H1 (cell line): Measurements from ENCODE around the gene AFG1L. TPM values are rescaled to one million over a fixed set of nuclear protein-coding genes. Genes with fewer than 3 reads are reported as not detected.
A peak's percentile ranks its signal among the peaks of the same experiment; 100 is the strongest.

Experiments
- CTCF ChIA-PET: fragments of 300-600 bp; sonication (Branson Sonifier 250); formaldehyde crosslinking; loops from one replicate; lab custom pipeline; 2021; ENCODE audit not compliant: partially characterized antibody; lab: Charles Lee
- POLR2A ChIA-PET: fragments of 300-600 bp; sonication (Branson Sonifier 250); formaldehyde crosslinking; loops from one replicate; lab custom pipeline; 2021; ENCODE audit warnings: inconsistent platforms; ENCODE audit not compliant: partially characterized antibody; lab: Charles Lee
- DNase-seq, 2 experiments: peaks; one replicate each; pipeline versions ENCODE4 v3.0.0 to v3.0.0-alpha.2; 2010 to 2022; ENCODE audit warnings: low spot score in 2 of 2, low read depth in 1 of 2, mixed read lengths in 1 of 2
- FAIRE-seq: peaks from 2 replicates; lab custom pipeline; 2011; peaks lifted over from hg19 to GRCh38; lab: Jason Lieb, UNC
- H2AFZ ChIP-seq: 2 replicates; pipeline ENCODE4 v1.8.1; 2012; ENCODE audit warnings: low read length, inconsistent platforms
- H2AK5ac ChIP-seq: 2 replicates; pipeline ENCODE4 v1.6.1; 2013; ENCODE audit warnings: low read depth, low read length
- H2BK120ac ChIP-seq: replicated peaks from 2 replicates; pipeline ENCODE3; 2013; ENCODE audit warnings: low read depth, low read length, inconsistent platforms
- H2BK12ac ChIP-seq: 2 replicates; pipeline ENCODE4 v1.6.1; 2013; ENCODE audit warnings: low read depth, low read length
- H2BK15ac ChIP-seq: 2 replicates; pipeline ENCODE4 v1.6.1; 2013; ENCODE audit warnings: low read length
- H2BK20ac ChIP-seq: 2 replicates; pipeline ENCODE4 v1.6.1; 2013; ENCODE audit warnings: low read length
- H2BK5ac ChIP-seq: 2 replicates; pipeline ENCODE4 v1.6.1; 2013; ENCODE audit warnings: low read depth, low read length
- H3K14ac ChIP-seq: 2 replicates; pipeline ENCODE4 v1.6.1; 2013; ENCODE audit warnings: inconsistent platforms; ENCODE audit not compliant: insufficient read length
- H3K18ac ChIP-seq: 2 replicates; pipeline ENCODE4 v1.6.1; 2013; ENCODE audit warnings: low read length; ENCODE audit errors: extremely low read depth
- H3K23ac ChIP-seq: 2 replicates; pipeline ENCODE4 v1.6.1; 2013; ENCODE audit warnings: inconsistent platforms; ENCODE audit not compliant: insufficient read length
- H3K23me2 ChIP-seq: 2 replicates; pipeline ENCODE4 v1.6.1; 2013; ENCODE audit warnings: low read depth, low read length
- H3K27ac ChIP-seq: 2 replicates; pipeline ENCODE4 v1.6.1; 2011; ENCODE audit warnings: low read depth, low read length, inconsistent platforms
- H3K27me3 ChIP-seq, 4 experiments: replicated peaks in 1 of 4; 1 replicate in 1 of 4; 2 replicates in 3 of 4; pipeline versions ENCODE4 v1.6.1 to v1.8.1; 2011 to 2013; ENCODE audit warnings: low read length in 3 of 4, mild to moderate bottlenecking in 3 of 4, inconsistent platforms in 2 of 4, mixed read lengths in 2 of 4, moderate library complexity in 1 of 4; ENCODE audit not compliant: control insufficient read depth in 3 of 4, insufficient read depth in 3 of 4; ENCODE audit errors: extremely low read depth in 1 of 4
- H3K36me3 ChIP-seq, 4 experiments: 2 replicates each; pipeline versions ENCODE4 v1.6.1 to v1.8.1; 2011 to 2013; ENCODE audit warnings: mild to moderate bottlenecking in 4 of 4, low read length in 3 of 4, moderate library complexity in 2 of 4, control low read depth in 1 of 4, inconsistent platforms in 1 of 4; ENCODE audit not compliant: insufficient read depth in 4 of 4, control insufficient read depth in 2 of 4
- H3K4ac ChIP-seq: replicated peaks from 2 replicates; pipeline ENCODE3; 2013; ENCODE audit warnings: low read length, low read depth, mixed read lengths, inconsistent platforms; ENCODE audit not compliant: insufficient read length
- H3K4me1 ChIP-seq, 4 experiments: replicated peaks in 1 of 4; 1 replicate in 1 of 4; 2 replicates in 3 of 4; pipeline versions ENCODE4 v1.6.1 to v1.8.1; 2011 to 2013; ENCODE audit warnings: low read length in 3 of 4, inconsistent platforms in 2 of 4, mixed read lengths in 1 of 4; ENCODE audit not compliant: insufficient read depth in 4 of 4, control insufficient read depth in 3 of 4
- H3K4me2 ChIP-seq, 2 experiments: 2 replicates each; pipeline versions ENCODE4 v1.6.1 to v1.8.1; 2011 to 2013; ENCODE audit warnings: low read depth in 2 of 2, low read length in 2 of 2, control low read depth in 1 of 2, inconsistent platforms in 1 of 2, mild to moderate bottlenecking in 1 of 2; ENCODE audit not compliant: insufficient read depth in 1 of 2
- H3K4me3 ChIP-seq, 4 experiments: fragments of 200-600, 300-600 bp in 1 of 4; sonication (generic), shearing (Covaris generic), sonication (Bioruptor Twin) in 1 of 4; 2 replicates each; pipeline versions ENCODE4 v1.5.1 to v1.8.1; 2011 to 2016; ENCODE audit warnings: low read length in 4 of 4, low read depth in 3 of 4, control low read depth in 2 of 4, inconsistent platforms in 2 of 4, mild to moderate bottlenecking in 2 of 4, mixed read lengths in 1 of 4, moderate library complexity in 1 of 4; ENCODE audit not compliant: insufficient read depth in 2 of 4; ENCODE audit errors: extremely low read depth in 1 of 4
- H3K56ac ChIP-seq: replicated peaks from 2 replicates; pipeline ENCODE3; 2013; ENCODE audit warnings: low read depth, mild to moderate bottlenecking, mixed read lengths, low read length, inconsistent platforms; ENCODE audit not compliant: insufficient read length
- H3K79me1 ChIP-seq: 2 replicates; pipeline ENCODE4 v1.6.1; 2013; ENCODE audit warnings: low read depth, low read length, control low read depth
- H3K79me2 ChIP-seq, 2 experiments: 2 replicates each; pipeline versions ENCODE4 v1.6.1 to v1.8.1; 2012 to 2013; ENCODE audit warnings: low read length in 2 of 2, mild to moderate bottlenecking in 2 of 2, inconsistent platforms in 1 of 2; ENCODE audit not compliant: insufficient read depth in 2 of 2, control insufficient read depth in 1 of 2
- H3K9ac ChIP-seq, 4 experiments: replicated peaks in 1 of 4; 1 replicate in 1 of 4; 2 replicates in 3 of 4; pipeline versions ENCODE4 v1.6.1 to v1.8.1; 2011 to 2013; ENCODE audit warnings: low read depth in 3 of 4, low read length in 3 of 4, control low read depth in 2 of 4, mild to moderate bottlenecking in 2 of 4, moderate library complexity in 2 of 4, inconsistent platforms in 1 of 4; ENCODE audit errors: extremely low read depth in 1 of 4
- H3K9me3 ChIP-seq, 2 experiments: 2 replicates each; pipeline versions ENCODE4 v1.6.1 to v1.8.1; 2012 to 2013; ENCODE audit warnings: mild to moderate bottlenecking in 2 of 2, moderate library complexity in 2 of 2, control low read depth in 1 of 2, inconsistent platforms in 1 of 2, low read depth in 1 of 2, low read length in 1 of 2, mixed read lengths in 1 of 2; ENCODE audit not compliant: insufficient read depth in 2 of 2
- H4K20me1 ChIP-seq, 2 experiments: replicated peaks in 1 of 2; 2 replicates each; pipeline versions ENCODE3 to v1.8.1; 2011 to 2013; ENCODE audit warnings: inconsistent platforms in 2 of 2, low read length in 2 of 2, mild to moderate bottlenecking in 1 of 2; ENCODE audit not compliant: insufficient read depth in 2 of 2, control insufficient read depth in 1 of 2
- H4K5ac ChIP-seq: 2 replicates; pipeline ENCODE4 v1.6.1; 2013; ENCODE audit warnings: low read length, low read depth, mixed read lengths, inconsistent platforms; ENCODE audit not compliant: insufficient read length
- H4K8ac ChIP-seq: 2 replicates; pipeline ENCODE4 v1.8.0; 2013; ENCODE audit warnings: mild to moderate bottlenecking, moderate library complexity, low read length, inconsistent platforms; ENCODE audit not compliant: insufficient read depth; ENCODE audit errors: extremely low read depth
- H4K91ac ChIP-seq: replicated peaks from 2 replicates; pipeline ENCODE3; 2013; ENCODE audit warnings: low read length, mixed read lengths, inconsistent platforms; ENCODE audit not compliant: insufficient read length
- BRCA1 ChIP-seq: IDR thresholded peaks from 2 replicates; pipeline ENCODE4 v1.6.1; 2012; ENCODE audit warnings: low read depth, low read length, improper control_type of control experiment
- EZH2 ChIP-seq: fragments of 200-600 bp; sonication (generic); IDR thresholded peaks from 2 replicates; pipeline ENCODE4 v1.7.1; 2012; ENCODE audit warnings: low read depth, mild to moderate bottlenecking, moderate library complexity, low read length, inconsistent platforms; ENCODE audit not compliant: severe bottlenecking
- GABPA ChIP-seq: IDR thresholded peaks from 2 replicates; pipeline ENCODE4 v1.6.1; 2011; ENCODE audit warnings: mild to moderate bottlenecking, low read length, moderate library complexity, borderline replicate concordance; ENCODE audit not compliant: insufficient read depth
- JUN ChIP-seq: IDR thresholded peaks from 2 replicates; pipeline ENCODE4 v1.6.1; 2011; ENCODE audit warnings: low read depth, mild to moderate bottlenecking, improper control_type of control experiment, low read length
- PHF8 ChIP-seq: fragments of 200-600 bp; sonication (generic); conservative IDR thresholded peaks from 2 replicates; pipeline ENCODE4 v1.7.1; 2012; ENCODE audit warnings: low read depth, mild to moderate bottlenecking, inconsistent platforms, low read length, moderate library complexity
- SIX5 ChIP-seq: IDR thresholded peaks from 2 replicates; pipeline ENCODE4 v1.6.1; 2011; ENCODE audit warnings: mild to moderate bottlenecking, low read depth, low read length
- SP2 ChIP-seq: IDR thresholded peaks from 2 replicates; pipeline ENCODE4 v1.6.1; 2012; ENCODE audit warnings: mild to moderate bottlenecking, low read length, inconsistent platforms
- TAF7 ChIP-seq: optimal IDR thresholded peaks from 2 replicates; pipeline ENCODE3; 2011; ENCODE audit warnings: low read depth, mild to moderate bottlenecking, inconsistent platforms, low read length, moderate library complexity, borderline replicate concordance
- TCF12 ChIP-seq: IDR thresholded peaks from 2 replicates; pipeline ENCODE4 v1.6.1; 2011; ENCODE audit warnings: low read depth, mild to moderate bottlenecking, low read length
- USF2 ChIP-seq: IDR thresholded peaks from 2 replicates; pipeline ENCODE4 v1.6.1; 2011; ENCODE audit warnings: low read length, improper control_type of control experiment
- WGBS, 2 experiments: shearing (Covaris generic) in 1 of 2; methylation state at CpG; one replicate each; pipeline versions ENCODE4 v1.1.6 to v1.1.7; 2013 to 2015; ENCODE audit warnings: low lambda C conversion rate in 2 of 2, mixed read lengths in 2 of 2, inconsistent platforms in 1 of 2, low coverage in 1 of 2, missing lambda C conversion rate in 1 of 2; ENCODE audit not compliant: insufficient replicate concordance in 2 of 2, insufficient coverage in 1 of 2, insufficient read length in 1 of 2; ENCODE audit errors: extremely low coverage in 1 of 2, missing lambda C conversion rate in 1 of 2; 5-methylcytosine and 5-hydroxymethylcytosine counted together
- polyA plus RNA-seq, 7 experiments: library from polyadenylated mRNA; depleted of rRNA in 3 of 7; stranded (reverse) in 5 of 7; unstranded in 2 of 7; fragments of >200 nt in 5 of 7; fragments of 200-250 nt in 2 of 7; gene quantifications; 1 replicate in 5 of 7; 2 replicates in 1 of 7; 4 replicates in 1 of 7; pipeline versions ENCODE4 v1.2.1 to v1.2.3, GENCODE V29; 2011 to 2013; ENCODE audit warnings: missing spikeins in 2 of 7, mixed read lengths in 2 of 7
- total RNA-seq: library from RNA; stranded (reverse); fragmentation: NEBNext Ultra II Directional; extraction: Animal tissue kit (Norgen Biotek cat#: 25700); gene quantifications from 2 replicates; pipeline ENCODE4 v1.2.1, GENCODE V29; 2021

The AFG1L gene
- total and polyA plus RNA-seq, 2 of the 8 experiments (the other 6 are each of a cell fraction or from before 2014, with no cell fraction given), result 0.98 to 5.7 TPM

GRCh38 chr6:108463784-108464183 lies 168.9 kb downstream of the AFG1L start:
- WGBS, 2 experiments, result 79% methylated on average over 4 of the region's 4 CpGs; no CpG with 5 or more reads in 1 of the 2 experiments
- peak; percentile 45 for FAIRE-seq

More at GRCh38 chr6:108463784-108464183, 168.9 kb downstream of the AFG1L start:
- no peak overlapping the region for H3K56ac ChIP-seq
- 0 out of 7 replicates have a peak, but pooled peaks cover 0 to 3% (median 0%) of the 10 kb centered on the region in 4 experiments for H3K4me1 ChIP-seq
- no peaks in the 10 kb centered on the region for H3K23me2 ChIP-seq
- H2BK5ac ChIP-seq, result no peak overlapping the region
- H3K36me3 ChIP-seq, result no peaks in the 10 kb centered on the region
- no peaks in the 10 kb centered on the region for H3K27me3 ChIP-seq
- no peak overlapping the region for H4K91ac ChIP-seq
- H4K8ac ChIP-seq, result no peak overlapping the region
- no peak overlapping the region for H3K23ac ChIP-seq
- H3K27ac ChIP-seq, result no peak overlapping the region
- H3K18ac ChIP-seq, result no peak overlapping the region
- H4K20me1 ChIP-seq, result no peaks in the 10 kb centered on the region
- H3K4ac ChIP-seq, result no peak overlapping the region
- H2AFZ ChIP-seq, result no peak overlapping the region
- H3K4me2 ChIP-seq, result no peak overlapping the region
- H2BK12ac ChIP-seq, result no peak overlapping the region
- no peaks in the 10 kb centered on the region for H3K79me1 ChIP-seq
- no peak for DNase-seq
- no peak overlapping the region for H4K5ac ChIP-seq
- CTCF ChIA-PET, result interaction anchor here (0.7 to 1.6 kb wide), 3 partner anchors 25 to 393 kb away, joined by 3 read pairs; no protein-coding TSS in a partner anchor
- H2AK5ac ChIP-seq, result no peak overlapping the region
- H3K9me3 ChIP-seq, result no peaks in the 10 kb centered on the region
- no peak overlapping the region for H2BK120ac ChIP-seq
- no peaks in the 10 kb centered on the region for H3K79me2 ChIP-seq
- TF ChIP-seq TAF7, result no peak
- no peak for TF ChIP-seq JUN
- no peak for TF ChIP-seq SP2
- TF ChIP-seq BRCA1, result no peak
- no peak for TF ChIP-seq TCF12
- TF ChIP-seq SIX5, result no peak
- TF ChIP-seq EZH2, result no peak
- no peak for TF ChIP-seq GABPA
- no peak for TF ChIP-seq USF2
- no peak for TF ChIP-seq PHF8
- POLR2A ChIA-PET, result interaction anchor here (0.6 kb wide), 2 partner anchors 10 to 75 kb away, joined by 3 to 4 read pairs; no protein-coding TSS in a partner anchor
- H2BK15ac ChIP-seq, result no peak overlapping the region
- H3K9ac ChIP-seq, result no peak overlapping the region
- H3K14ac ChIP-seq, result no peak overlapping the region
- H2BK20ac ChIP-seq, result no peak overlapping the region
- no peak overlapping the region for H3K4me3 ChIP-seq
